PC-9 (cell line): Measurements from ENCODE around the gene USP36. TPM values are rescaled to one million over a fixed set of nuclear protein-coding genes. Genes with fewer than 3 reads are reported as not detected.

Experiments used
- BruUV-seq: library from RNA; stranded (reverse); fragments of 400-500 nt; replicated peaks from 2 replicates; lab custom pipeline; 2021; lab: Mats Ljungman, UMichigan
- CTCF ChIA-PET: fragments of 300-600 bp; sonication (Branson Sonifier 250); formaldehyde crosslinking; loops from one replicate; lab custom pipeline; 2022; ENCODE audit warnings: antibody characterized with exemption; lab: Charles Lee
- POLR2A ChIA-PET: fragments of 300-600 bp; sonication (Branson Sonifier 250); formaldehyde crosslinking; loops from one replicate; lab custom pipeline; 2022; ENCODE audit warnings: antibody characterized with exemption; ENCODE audit not compliant: unreplicated experiment; lab: Charles Lee
- DNase-seq, 2 experiments: peaks; one replicate each; pipeline versions ENCODE4 v3.0.0 to v3.0.0-alpha.2; 2015 to 2022; ENCODE audit warnings: mixed read lengths in 1 of 2
- H2AFZ ChIP-seq: fragments of 200-600 bp; sonication (generic); 2 replicates; pipeline ENCODE4 v1.8.1; 2017; ENCODE audit warnings: antibody characterized with exemption
- H3F3A ChIP-seq: fragments of 200-600 bp; sonication (generic); 2 replicates; pipeline ENCODE4 v1.8.1; 2017; ENCODE audit warnings: antibody characterized with exemption, mild to moderate bottlenecking, low read depth; ENCODE audit not compliant: insufficient read depth
- H3K27ac ChIP-seq: fragments of 200-600 bp; sonication (generic); 2 replicates; pipeline ENCODE4 v1.6.1; 2016; ENCODE audit warnings: mixed run types
- H3K27me3 ChIP-seq: fragments of 200-600 bp; sonication (generic); 2 replicates; pipeline ENCODE4 v1.6.1; 2016; ENCODE audit warnings: low read depth, mixed run types; ENCODE audit not compliant: insufficient read depth
- H3K36me3 ChIP-seq: fragments of 200-600 bp; sonication (generic); 2 replicates; pipeline ENCODE4 v1.6.1; 2016; ENCODE audit warnings: low read depth, mixed run types
- H3K4me1 ChIP-seq: fragments of 200-600 bp; sonication (generic); replicated peaks from 2 replicates; pipeline ENCODE4 v1.6.1; 2016; ENCODE audit warnings: mixed run types; ENCODE audit not compliant: insufficient read depth
- H3K4me2 ChIP-seq: fragments of 200-600 bp; sonication (generic); 2 replicates; pipeline ENCODE4 v1.6.1; 2017; ENCODE audit warnings: mixed run types
- H3K4me3 ChIP-seq: fragments of 200-600 bp; sonication (generic); 2 replicates; pipeline ENCODE4 v1.6.1; 2016; ENCODE audit warnings: mixed run types
- H3K79me2 ChIP-seq: fragments of 200-600 bp; sonication (generic); 2 replicates; pipeline ENCODE4 v1.6.1; 2017; ENCODE audit warnings: low read depth, mixed run types
- H3K9me2 ChIP-seq: fragments of 200-600 bp; sonication (generic); 2 replicates; pipeline ENCODE4 v1.8.1; 2017; ENCODE audit warnings: mild to moderate bottlenecking; ENCODE audit not compliant: insufficient read depth
- H3K9me3 ChIP-seq: fragments of 200-600 bp; sonication (generic); 2 replicates; pipeline ENCODE4 v1.8.1; 2016; ENCODE audit warnings: low read depth; ENCODE audit not compliant: insufficient read depth
- H4K20me1 ChIP-seq: fragments of 200-600 bp; sonication (generic); 2 replicates; pipeline ENCODE4 v1.8.1; 2017; ENCODE audit not compliant: insufficient read depth
- CTCF ChIP-seq: fragments of 200-600 bp; sonication (generic); conservative IDR thresholded peaks from 2 replicates; pipeline ENCODE4 v1.6.1; 2017; ENCODE audit warnings: mixed run types, antibody characterized with exemption, mild to moderate bottlenecking, moderate library complexity
- EZH2 ChIP-seq: fragments of 200-600 bp; sonication (generic); IDR thresholded peaks from 2 replicates; pipeline ENCODE4 v1.8.0; 2017; ENCODE audit warnings: antibody characterized with exemption, low read depth
- intact Hi-C: fragments of 100-400 bp; cut with micrococcal nuclease; formaldehyde crosslinking; loops from one replicate; pipeline ENCODE4 v1.10.0; 2022; ENCODE audit not compliant: unreplicated experiment
- total RNA-seq: library from RNA; stranded (reverse); gene quantifications from 2 replicates; pipeline ENCODE4 v1.2.3, GENCODE V29; 2021

The USP36 gene
- total RNA-seq, 1 experiment from 2014 or later, result 46.2 TPM

- no peak for TF ChIP-seq CTCF
- TF ChIP-seq EZH2, result no peak
- Histone ChIP-seq H3K79me2 (no peaks in the 10 kb centered on the region), H3K27ac (no peak overlapping the region), H3K9me3 (no peaks in the 10 kb centered on the region), H3K9me2 (no peaks in the 10 kb centered on the region), H3K27me3 (no peaks in the 10 kb centered on the region), H3K4me3 (no peak overlapping the region), H3K4me1 (0 out of 2 replicates have a peak, but pooled peaks cover under 1% of the 10 kb centered on the region), H4K20me1 (no peaks in the 10 kb centered on the region), H2AFZ (no peak overlapping the region), H3F3A (no peaks in the 10 kb centered on the region), H3K4me2 (no peak overlapping the region), H3K36me3 (no peaks in the 10 kb centered on the region)
- CTCF ChIA-PET, result no interaction called here
- intact Hi-C loops, result no loop called here
- no TSS peak for BruUV-seq
- no peak for DNase-seq
- POLR2A ChIA-PET, result no interaction called here
Measured at GRCh38 chr17:78771758-78772382, 68.7 kb downstream of the USP36 start.

- ChIA-PET CTCF (no interaction called here), POLR2A (no interaction called here)
- Histone ChIP-seq H3K27ac (no peak overlapping the region), H3K9me2 (no peaks in the 10 kb centered on the region), H3F3A (no peaks in the 10 kb centered on the region), H3K4me1 (peaks cover 9% of the 10 kb centered on the region; the same call in 1 of the 2 replicates), H2AFZ (no peak overlapping the region), H3K9me3 (no peaks in the 10 kb centered on the region), H3K36me3 (no peaks in the 10 kb centered on the region), H3K27me3 (no peaks in the 10 kb centered on the region), H3K4me2 (no peak overlapping the region), H3K4me3 (no peak overlapping the region), H3K79me2 (no peaks in the 10 kb centered on the region), H4K20me1 (no peaks in the 10 kb centered on the region)
- intact Hi-C loops, result no loop called here
- TF ChIP-seq EZH2, result no peak
- no peak for TF ChIP-seq CTCF
- no peak for DNase-seq
- BruUV-seq, result no TSS peak
Measured at GRCh38 chr17:78769196-78769773, 71.3 kb downstream of the USP36 start.

- ChIA-PET CTCF (no interaction called here), POLR2A (no interaction called here)
- Histone ChIP-seq H3K4me3 (no peak overlapping the region), H3K27ac (no peak overlapping the region), H3K9me2 (no peaks in the 10 kb centered on the region), H3K4me2 (no peak overlapping the region), H3K4me1 (peaks cover 9% of the 10 kb centered on the region; the same call in 1 of the 2 replicates), H2AFZ (no peak overlapping the region), H3K9me3 (no peaks in the 10 kb centered on the region), H3F3A (no peaks in the 10 kb centered on the region), H3K27me3 (no peaks in the 10 kb centered on the region), H3K79me2 (no peaks in the 10 kb centered on the region), H3K36me3 (no peaks in the 10 kb centered on the region), H4K20me1 (no peaks in the 10 kb centered on the region)
- intact Hi-C loops, result no loop called here
- no peak for TF ChIP-seq EZH2
- no peak for TF ChIP-seq CTCF
- DNase-seq, result no peak
- BruUV-seq, result no TSS peak
Measured at GRCh38 chr17:78767806-78768205, 72.8 kb downstream of the USP36 start.
